22Rv1 (cell line): ENCODE measurements around the gene ADGRL1.

ENCODE experiments used
- ZFX ChIP-seq: fragments of 450-650 bp; IDR thresholded peaks from 2 replicates; pipeline ENCODE4 v1.6.1; 2017; ENCODE audit warnings: antibody characterized with exemption, borderline replicate concordance
- TF ChIP-seq, protein P1 (sequence below): fragments of 450-650 bp; IDR thresholded peaks from 2 replicates; pipeline ENCODE4 v1.5.1; 2017; ENCODE audit warnings: mild to moderate bottlenecking

DNA sequence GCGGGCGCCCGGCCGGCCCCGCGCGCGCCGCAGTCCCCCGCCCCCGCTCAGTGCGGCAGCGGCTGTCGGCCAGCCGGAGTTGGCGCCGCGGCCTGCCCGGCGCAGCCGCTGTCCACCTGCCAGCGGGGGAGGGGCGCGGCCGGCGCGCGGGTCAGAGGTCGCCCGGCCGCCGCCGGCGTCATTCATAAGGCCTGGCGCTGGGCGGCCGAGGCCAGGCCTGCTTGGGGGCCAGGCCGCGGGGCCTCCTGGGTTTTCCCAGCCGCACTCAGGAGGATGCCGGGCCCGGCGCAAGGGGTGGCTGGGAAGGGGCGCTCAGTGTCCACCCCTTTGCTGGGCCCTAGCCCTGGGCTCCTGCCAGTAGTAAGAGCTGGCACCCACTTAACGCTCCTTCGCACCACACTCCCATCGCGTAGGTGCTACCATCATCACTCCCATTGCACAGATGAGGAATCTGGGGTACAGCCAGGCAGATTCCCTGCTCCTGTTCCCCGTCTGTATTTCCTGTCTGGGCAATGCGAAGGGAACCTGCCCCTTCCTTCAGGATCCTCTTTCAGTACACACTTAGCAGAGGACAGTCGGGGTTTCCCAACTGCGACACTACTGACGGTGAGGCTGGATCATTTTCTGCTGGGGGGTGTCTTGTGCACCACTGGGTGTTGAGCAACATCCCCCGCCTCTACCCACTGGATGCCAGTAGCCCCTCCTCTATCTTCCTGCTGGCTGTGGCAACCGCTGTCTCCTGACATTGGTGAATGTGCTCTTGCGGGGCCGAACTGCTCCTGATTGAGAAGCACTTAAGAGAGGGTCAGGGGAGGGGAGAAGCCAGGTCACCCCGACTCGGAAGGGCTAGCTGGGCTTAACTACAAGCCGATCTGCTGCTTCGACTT lies 87.6 kb downstream of the ADGRL1 start:
- TF ChIP-seq, protein P1, sequence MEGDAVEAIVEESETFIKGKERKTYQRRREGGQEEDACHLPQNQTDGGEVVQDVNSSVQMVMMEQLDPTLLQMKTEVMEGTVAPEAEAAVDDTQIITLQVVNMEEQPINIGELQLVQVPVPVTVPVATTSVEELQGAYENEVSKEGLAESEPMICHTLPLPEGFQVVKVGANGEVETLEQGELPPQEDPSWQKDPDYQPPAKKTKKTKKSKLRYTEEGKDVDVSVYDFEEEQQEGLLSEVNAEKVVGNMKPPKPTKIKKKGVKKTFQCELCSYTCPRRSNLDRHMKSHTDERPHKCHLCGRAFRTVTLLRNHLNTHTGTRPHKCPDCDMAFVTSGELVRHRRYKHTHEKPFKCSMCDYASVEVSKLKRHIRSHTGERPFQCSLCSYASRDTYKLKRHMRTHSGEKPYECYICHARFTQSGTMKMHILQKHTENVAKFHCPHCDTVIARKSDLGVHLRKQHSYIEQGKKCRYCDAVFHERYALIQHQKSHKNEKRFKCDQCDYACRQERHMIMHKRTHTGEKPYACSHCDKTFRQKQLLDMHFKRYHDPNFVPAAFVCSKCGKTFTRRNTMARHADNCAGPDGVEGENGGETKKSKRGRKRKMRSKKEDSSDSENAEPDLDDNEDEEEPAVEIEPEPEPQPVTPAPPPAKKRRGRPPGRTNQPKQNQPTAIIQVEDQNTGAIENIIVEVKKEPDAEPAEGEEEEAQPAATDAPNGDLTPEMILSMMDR: no peak
- no peak for TF ChIP-seq ZFX
